Fibroblast of peridontal ligament (primary cell): Measurements from ENCODE around the gene LARGE2.

Experiments
- DNase-seq: peaks from one replicate; pipeline ENCODE4 v3.0.0-alpha.2; 2010; ENCODE audit errors: extremely low read depth

LARGE2 gene

DNA sequence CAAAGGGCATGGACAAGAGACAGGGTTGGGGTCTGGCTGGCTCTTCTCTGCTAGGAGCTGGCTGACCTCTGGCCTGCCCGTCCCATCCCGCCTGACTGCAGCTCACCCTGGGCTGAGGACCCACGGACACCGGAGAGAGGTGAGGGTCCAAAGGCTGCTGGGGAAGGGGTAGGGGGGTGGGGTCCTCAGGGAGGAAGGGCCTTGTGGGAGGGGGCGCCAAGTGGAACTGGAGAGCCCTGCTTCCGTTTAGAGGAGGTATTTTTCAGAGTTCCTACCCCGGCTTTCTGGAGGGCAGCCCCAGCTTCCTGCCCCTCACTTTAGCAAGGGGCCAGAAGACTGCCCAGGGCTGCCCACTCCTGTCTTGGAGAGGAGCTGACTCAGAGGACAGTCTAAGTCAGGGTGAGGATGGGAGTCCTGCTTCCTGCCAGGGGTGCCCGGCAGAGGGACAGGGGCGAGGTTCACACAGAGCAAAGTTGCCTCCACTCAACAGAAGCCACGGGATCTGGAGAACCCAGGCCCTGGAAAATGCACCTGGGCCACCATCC is 7.1 kb downstream of the LARGE2 start:
- no peak for DNase-seq

- DNase-seq: no peak
Measured at GRCh38 chr11:45930031-45930794, 7.8 kb downstream of the LARGE2 start.

- no peak for DNase-seq
Measured at GRCh38 chr11:45930951-45931570, 8.6 kb downstream of the LARGE2 start.

DNA sequence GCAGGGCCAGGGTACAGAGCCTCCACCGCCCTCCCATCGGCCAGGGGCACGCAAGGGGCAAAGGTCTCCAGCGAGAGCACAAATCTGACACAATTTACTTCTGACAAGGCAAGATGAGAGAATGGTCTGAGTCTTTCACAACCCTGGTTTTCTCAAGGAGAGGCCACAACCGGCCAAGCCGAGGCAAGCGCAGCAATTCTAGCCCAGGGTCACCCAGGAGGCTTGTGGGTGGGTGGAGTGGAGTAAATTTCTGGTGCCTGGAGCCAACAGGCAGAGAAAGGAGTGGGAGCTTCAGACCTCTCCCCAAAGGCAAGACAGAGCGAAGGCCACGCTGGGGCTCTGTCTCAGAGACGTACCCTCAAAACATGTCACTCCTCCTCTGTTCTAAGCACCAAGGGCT is 9.3 kb downstream of the LARGE2 start:
- DNase-seq: no peak

GRCh38 chr11:45932217-45932616 is 9.8 kb downstream of the LARGE2 start:
- no peak for DNase-seq

- DNase-seq: peak; percentile 34
Measured at GRCh38 chr11:45933131-45933831, 10.8 kb downstream of the LARGE2 start.

- no peak for DNase-seq
Measured at GRCh38 chr11:45933846-45934579, 11.6 kb downstream of the LARGE2 start.

DNA sequence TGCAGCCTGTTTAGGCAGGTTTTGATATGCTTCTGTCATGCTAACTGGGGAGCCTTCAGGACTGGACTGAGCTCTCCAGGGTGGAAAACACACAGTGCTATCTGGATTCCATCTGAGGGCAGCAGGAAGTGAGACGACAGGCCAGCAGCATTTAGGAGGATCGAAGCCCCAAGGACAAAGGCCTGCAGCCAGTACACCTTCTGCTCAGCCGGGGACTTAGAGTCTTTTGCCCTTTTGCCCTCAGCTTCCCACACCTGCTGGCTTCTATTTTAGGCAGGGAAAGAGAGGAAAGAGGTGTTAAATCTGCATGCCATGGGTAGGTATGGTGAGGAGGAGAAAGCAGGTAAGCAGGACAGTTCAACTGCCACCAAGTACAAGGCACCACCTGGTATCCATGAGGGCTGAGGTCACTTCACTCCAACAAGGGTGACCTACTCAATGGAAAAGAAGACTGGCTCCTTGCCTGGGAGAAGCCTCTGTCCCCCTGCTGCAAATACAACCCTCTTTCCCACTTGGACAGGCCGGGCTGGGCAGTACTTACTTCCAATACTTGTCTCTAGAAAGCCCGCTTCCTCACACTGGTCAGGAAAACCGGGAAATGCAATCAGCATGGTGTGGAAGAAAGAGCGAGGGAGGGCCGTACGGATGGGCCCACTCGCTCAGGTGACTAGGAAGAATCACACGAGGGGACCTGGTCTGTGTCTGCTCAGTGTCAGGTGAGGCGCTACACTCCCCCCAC is 12.3 kb downstream of the LARGE2 start:
- DNase-seq: no peak

GRCh38 chr11:45935349-45936064 is 13.1 kb downstream of the LARGE2 start:
- no peak for DNase-seq

DNA sequence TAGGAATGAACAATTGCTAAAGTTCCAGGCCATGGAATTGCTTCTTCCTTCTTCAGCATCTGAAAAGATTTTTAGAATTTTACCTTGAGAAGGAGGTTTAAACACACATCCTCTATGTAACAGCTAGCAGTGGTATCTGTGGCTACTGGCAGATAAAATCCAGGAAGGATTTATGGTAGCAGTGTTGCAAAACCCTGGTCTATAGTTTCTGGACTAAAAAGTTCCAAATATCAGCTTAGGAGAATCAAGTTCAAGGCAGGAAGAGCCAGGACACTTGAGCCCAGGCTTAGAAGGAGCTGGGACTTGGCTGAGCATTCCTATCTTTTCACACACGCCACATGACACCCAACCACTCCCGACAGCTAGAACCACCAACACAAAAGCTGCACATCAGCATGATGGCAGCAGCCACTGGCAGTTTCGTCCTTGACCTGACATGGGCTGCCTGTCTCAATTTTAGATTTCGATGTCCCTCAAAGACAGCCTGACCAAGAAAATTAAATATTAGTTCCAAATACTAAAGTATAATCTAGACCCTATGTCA is 14.1 kb downstream of the LARGE2 start:
- DNase-seq: no peak

DNA sequence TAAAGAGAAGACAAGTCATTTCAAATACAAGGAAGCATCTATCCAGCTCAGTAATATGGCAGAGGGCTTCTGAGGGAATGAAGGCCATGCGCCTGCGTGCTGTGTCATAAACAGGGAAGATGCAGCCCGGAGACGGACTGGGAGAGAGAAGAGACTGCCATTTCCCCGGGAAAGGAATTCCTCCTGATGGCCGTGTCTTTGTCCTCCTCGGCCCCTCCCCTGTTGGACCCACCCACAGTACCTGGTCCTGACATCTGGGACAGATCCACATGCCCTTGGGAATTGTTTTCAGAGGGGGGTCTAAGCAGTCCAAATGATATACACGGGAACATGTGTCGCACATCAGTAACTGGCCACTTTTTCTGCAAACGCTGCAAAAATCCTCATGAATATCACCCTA is 15.5 kb downstream of the LARGE2 start:
- DNase-seq: no peak

DNA sequence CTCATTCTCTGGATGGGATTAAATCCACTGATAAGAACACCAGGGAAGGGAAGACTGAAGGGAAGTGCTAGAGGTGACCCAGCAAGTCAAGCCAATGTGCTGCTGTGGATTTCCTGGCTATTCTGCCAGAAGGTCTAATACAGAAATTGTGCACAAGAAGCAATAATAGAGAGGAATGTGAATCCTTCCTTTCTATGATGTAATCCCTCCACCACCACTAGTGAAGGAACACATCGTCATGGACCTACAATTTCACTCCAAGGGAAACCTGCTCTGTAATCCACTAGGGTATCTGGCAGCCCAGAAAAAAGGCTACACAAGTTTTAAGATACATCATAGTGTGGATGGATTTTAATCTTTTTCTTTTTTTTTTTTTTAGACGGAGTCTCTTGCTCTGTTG is 17.4 kb downstream of the LARGE2 start:
- DNase-seq: peak; percentile 9

- no peak for DNase-seq
Measured at GRCh38 chr11:45941285-45941684, 18.8 kb downstream of the LARGE2 start.

DNA sequence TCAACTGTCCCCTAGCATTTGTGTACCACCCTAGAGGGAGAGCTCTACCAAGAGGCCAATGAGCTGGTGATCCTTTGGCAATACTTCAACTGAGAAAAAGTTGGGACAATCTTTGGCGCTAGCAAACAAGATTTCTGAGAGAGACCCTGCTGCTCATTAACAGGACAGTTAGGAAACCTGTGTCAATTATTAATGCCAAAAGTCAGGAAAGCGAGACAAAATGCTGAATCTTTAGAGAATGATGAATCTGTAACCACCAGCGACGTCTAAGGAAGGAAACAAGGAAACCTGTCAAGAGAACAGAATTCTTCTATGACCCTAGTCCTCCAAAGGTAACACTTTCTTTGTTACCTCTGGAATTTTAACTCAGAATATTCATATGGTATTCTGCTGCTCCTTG is 19.9 kb downstream of the LARGE2 start:
- no peak for DNase-seq

DNA sequence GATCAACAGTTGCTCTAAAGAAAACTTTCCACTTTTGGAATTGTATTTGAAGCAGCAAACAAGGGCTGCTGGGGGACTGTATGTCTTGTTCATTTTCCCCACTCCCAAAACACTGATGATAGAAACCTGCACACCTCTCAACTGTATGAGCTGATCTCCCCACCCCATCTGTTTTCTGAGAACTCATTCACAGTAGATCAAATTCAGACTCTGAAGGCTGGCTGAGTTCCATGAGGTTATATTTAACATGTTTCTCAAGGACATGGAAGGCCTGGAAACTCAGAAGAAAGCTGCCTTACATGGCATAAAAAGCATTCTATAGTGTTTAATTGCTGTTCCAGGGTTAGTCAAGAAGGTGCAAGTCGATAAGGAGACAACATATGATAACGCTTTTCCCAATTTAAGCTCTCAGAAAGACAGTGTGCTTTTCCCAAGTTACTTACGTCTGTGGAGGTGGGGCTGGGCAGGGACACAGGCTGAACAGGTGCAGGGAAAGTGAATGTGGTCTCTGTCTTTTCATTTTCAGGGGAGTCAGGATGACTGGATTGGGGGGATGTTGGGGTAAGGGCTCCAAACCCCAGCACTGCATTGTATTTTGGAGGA is 23.0 kb downstream of the LARGE2 start:
- DNase-seq: no peak

DNA sequence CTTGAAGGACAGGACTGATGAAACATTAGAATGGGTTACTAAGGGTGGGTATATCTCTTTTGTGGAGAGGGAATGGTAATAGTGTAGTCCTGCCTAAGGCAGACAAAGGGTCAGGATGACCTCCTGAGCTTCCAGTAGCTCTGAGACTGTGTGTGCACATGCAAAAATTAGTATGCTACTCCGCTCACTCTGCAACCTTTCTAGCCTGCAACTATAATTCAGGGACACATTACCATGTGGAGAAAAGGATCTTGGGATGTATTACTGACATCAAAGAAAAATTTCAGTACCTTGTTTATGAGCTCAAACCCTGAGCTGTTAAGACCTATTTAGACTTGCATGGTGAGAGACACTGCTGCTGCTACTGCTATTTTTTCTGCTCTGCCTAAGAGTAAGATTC is 25.4 kb downstream of the LARGE2 start:
- DNase-seq: no peak

DNA sequence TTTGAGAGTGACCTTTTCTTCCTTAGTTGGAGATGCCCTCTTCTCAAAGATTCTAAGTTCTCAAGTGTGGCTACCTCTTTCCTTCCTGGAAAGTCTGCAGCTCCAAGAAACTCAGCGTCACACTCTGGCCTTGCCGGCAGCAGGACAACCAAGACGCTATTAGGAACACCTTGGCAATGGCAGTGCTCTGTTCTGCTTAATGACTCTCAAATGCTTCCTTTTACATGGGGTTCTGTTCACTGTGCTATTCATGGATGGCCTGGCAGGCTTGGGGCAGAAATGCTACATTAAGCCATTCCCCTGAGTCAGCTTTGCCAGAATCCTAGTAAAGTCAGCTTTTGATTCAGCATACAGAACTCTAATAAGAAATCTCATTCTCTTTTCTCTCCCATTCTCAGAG is 25.9 kb downstream of the LARGE2 start:
- no peak for DNase-seq

GRCh38 chr11:45949992-45950407 is 27.5 kb downstream of the LARGE2 start:
- DNase-seq: peak; percentile 59

DNA sequence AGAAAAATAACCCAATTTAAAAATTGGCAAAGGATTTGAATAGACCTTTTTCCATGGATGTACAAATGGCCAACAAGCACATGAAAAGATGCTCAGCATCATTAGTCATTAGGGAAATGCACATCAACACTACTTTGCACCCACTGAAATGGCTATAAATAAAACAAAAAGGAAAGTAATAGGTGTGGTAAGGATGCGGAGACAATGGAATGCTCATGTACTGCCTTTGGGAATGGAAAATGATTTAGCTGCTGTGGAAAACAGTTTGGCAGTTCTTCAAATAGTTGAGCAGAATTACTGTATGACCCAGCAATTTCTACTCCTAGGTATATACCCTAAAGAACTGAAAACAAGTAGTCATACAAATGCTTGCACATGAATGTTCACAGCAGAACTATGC is 37.4 kb downstream of the LARGE2 start:
- DNase-seq: no peak
